ENCODE data around the gene ECT2.

GRCh38 chr3:172859041-172859440 lies 108.5 kb downstream of the ECT2 start:
- no peak for TF ChIP-seq CTCF (conservative IDR thresholded peaks at IDR 0.05; ENCODE audit: low read depth, low read length)
- no peak for TF ChIP-seq EZH2 (IDR thresholded peaks at IDR 0.05; ENCODE audit: low read length, unreplicated experiment)

All from PC-3 (cell line).